Stomach smooth muscle (tissue), 2 donors: ENCODE data around the gene METTL23.
"Not testable (repeated sequence)": the region's sequence is repeated elsewhere in the genome, so short reads cannot be mapped to it uniquely, and the experiment has no call there.

ENCODE experiments used
- H3K27ac ChIP-seq: one replicate; pipeline ENCODE4 v1.7.0; 2013; ENCODE audit warnings: mild to moderate bottlenecking, low read length, inconsistent platforms
- H3K27me3 ChIP-seq, 2 donors: one replicate each; pipeline ENCODE4 v1.7.0; 2013; ENCODE audit warnings: low read length in 2 of 2; ENCODE audit not compliant: insufficient read depth in 2 of 2, control insufficient read depth in 1 of 2
- H3K36me3 ChIP-seq, 2 donors: one replicate each; pipeline ENCODE4 v1.7.0; 2013; ENCODE audit warnings: low read length in 2 of 2; ENCODE audit not compliant: control insufficient read depth in 2 of 2, insufficient read depth in 2 of 2
- H3K4me1 ChIP-seq: one replicate; pipeline ENCODE4 v1.7.0; 2013; ENCODE audit warnings: low read length; ENCODE audit not compliant: control insufficient read depth, insufficient read depth
- H3K4me3 ChIP-seq, 2 donors: one replicate each; pipeline ENCODE4 v1.7.0; 2013; ENCODE audit warnings: low read length in 2 of 2
- H3K9ac ChIP-seq, 2 donors: one replicate each; pipeline ENCODE4 v1.7.0; 2013; ENCODE audit warnings: low read length in 2 of 2, mild to moderate bottlenecking in 1 of 2
- H3K9me3 ChIP-seq, 2 donors: one replicate each; pipeline ENCODE4 v1.7.0; 2013; ENCODE audit warnings: low read length in 2 of 2; ENCODE audit not compliant: control insufficient read depth in 2 of 2
- donor health status: healthy.
- donor health status: Pancreatic carcinoma.

Gene METTL23

DNA sequence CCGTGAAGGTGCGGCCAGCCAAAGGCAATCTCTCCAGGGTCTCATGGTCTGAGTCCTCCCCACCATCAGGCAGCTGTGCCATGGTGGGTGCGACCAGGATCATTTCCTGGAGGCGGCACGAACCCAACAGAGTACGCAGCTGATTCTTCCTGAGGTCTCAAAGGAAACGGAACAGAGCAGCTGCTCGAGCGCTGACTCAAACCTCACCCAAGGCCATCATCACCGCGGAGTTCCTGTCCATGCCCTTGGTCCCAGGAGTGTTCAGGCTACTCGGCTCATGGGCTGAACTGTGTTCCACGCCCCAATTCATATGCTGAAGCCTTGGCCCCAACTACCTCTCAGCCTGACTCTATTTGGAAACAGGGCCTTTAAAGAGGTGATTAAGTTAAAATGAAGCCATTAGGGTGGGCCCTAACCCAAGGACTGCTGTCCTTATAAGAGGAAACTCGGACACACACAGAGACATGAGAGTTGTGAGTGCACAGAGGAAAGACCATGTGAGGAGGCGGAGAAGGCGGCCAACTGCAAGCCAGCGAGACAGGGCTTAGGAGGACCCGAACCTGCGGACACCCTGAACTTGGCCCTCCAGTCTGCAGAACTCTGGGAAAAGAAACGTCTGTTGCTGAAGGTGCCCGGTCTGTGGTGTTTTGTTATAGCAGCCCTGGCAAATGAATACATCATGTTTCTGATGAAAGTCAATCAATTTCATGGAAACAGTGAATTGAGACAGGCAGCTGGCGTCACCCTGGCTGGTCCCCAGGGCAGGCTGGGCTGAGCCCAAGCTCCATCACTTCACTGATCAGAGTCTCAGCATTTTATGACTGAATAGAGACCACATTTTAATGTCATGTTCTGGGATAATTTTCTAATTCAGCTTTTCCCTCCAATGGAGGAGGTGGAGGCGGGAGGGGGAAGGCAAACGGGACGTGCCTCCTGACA lies 29.6 kb upstream of the METTL23 start:
- H3K36me3 ChIP-seq: no peaks in the 10 kb centered on the region
- H3K27ac ChIP-seq: peak overlapping the region; percentile 97
- peak overlapping the region; percentile 20 to 52 for H3K4me3 ChIP-seq
- no peaks in the 10 kb centered on the region for H3K27me3 ChIP-seq
- peak overlapping the region; percentile 62 to 69 for H3K9ac ChIP-seq
- H3K9me3 ChIP-seq: no peaks in the 10 kb centered on the region
- H3K4me1 ChIP-seq: peaks cover 83% of the 10 kb centered on the region

GRCh38 chr17:76697702-76698465 lies 28.8 kb upstream of the METTL23 start:
- peak overlapping the region; percentile 20 to 52 for H3K4me3 ChIP-seq
- peak overlapping the region; percentile 62 to 69 for H3K9ac ChIP-seq

GRCh38 chr17:76698466-76698977 lies 28.1 kb upstream of the METTL23 start:
- Histone ChIP-seq H3K4me3 (peak overlapping the region in 1 of 2 donors; percentile 52), H3K9ac (peak overlapping the region in 1 of 2 donors; percentile 66), H3K4me1 (peaks cover 86% of the 10 kb centered on the region), H3K27ac (peak overlapping the region; percentile 97)
- not testable (repeated sequence) for H3K27me3 ChIP-seq, H3K36me3 ChIP-seq, H3K9me3 ChIP-seq

More at GRCh38 chr17:76697702-76698465, 28.8 kb upstream of the METTL23 start:
- Histone ChIP-seq H3K9me3 (no peaks in the 10 kb centered on the region), H3K36me3 (no peaks in the 10 kb centered on the region), H3K4me1 (peaks cover 85% of the 10 kb centered on the region), H3K27me3 (no peaks in the 10 kb centered on the region), H3K27ac (peak overlapping the region; percentile 97)

DNA sequence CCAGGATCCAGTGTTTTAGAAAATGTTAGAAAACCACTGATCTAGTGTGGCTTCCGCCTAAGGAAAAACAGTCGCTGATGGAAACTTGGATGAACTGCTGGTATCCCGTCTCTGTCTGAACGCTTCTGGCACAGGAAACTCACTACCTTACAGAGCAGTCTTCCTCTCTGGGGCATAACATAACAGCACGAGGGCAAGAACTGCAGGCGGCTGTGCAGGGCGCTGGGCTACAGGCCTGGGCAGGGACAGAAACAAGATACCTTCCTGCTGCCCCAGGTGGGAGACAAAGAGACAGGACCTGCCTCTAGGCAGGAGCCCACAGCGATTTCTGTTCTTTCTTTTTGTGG lies 26.4 kb upstream of the METTL23 start:
- H3K4me3 ChIP-seq: peak overlapping the region; percentile 63 to 71
- H3K4me1 ChIP-seq: peaks cover 82% of the 10 kb centered on the region

DNA sequence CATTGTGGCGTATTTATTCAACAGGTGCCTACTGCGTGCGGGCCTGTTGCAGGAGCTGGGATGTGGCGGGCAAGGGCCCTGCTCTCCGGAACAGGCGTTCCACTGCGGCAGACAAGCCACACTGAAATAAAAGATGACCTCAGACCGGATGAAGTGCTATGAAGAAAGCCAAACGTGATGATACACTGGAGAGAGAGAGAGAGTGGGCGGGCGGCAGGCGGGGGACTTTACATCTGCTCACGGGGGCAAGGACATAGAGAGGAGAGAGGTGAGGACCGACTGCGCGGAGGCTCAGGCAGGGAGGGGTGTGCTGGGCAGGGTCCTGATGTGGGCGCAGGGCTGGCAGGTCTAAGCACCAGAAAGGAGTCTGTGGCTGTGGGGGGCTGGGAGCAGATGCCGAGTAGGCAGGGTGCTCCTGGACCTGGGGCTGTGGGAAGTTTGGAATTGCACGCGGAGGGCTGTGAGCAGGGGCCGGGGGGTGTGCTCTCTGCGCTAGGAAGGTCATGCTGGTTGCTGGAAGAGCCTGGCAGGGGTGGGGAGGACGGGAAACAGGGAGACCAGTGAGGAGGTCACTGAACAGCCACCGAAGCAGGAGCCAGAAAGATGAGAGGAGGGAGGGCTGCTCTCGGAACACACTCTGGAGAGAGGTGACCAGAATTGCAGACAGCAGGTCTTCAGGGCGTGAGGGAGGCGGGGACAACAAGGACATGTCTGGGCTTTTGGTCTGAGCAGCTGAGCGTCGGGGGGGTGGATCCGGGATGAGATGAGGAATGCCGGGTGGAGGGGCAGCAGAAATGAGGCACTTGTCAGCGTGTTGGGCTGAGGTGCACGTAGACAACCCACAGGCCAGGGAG lies 25.8 kb upstream of the METTL23 start:
- Histone ChIP-seq H3K4me3 (peak overlapping the region; percentile 63 to 71), H3K27ac (peak overlapping the region; percentile 97), H3K9me3 (no peaks in the 10 kb centered on the region), H3K36me3 (no peaks in the 10 kb centered on the region), H3K27me3 (no peaks in the 10 kb centered on the region), H3K9ac (peak overlapping the region; percentile 83 to 88), H3K4me1 (peaks cover 82% of the 10 kb centered on the region)

More for the DNA sequence above, 26.4 kb upstream of the METTL23 start:
- peak overlapping the region; percentile 83 to 88 for H3K9ac ChIP-seq
- no peaks in the 10 kb centered on the region for H3K36me3 ChIP-seq
- no peaks in the 10 kb centered on the region for H3K27me3 ChIP-seq
- H3K27ac ChIP-seq: peak overlapping the region; percentile 97
- no peaks in the 10 kb centered on the region for H3K9me3 ChIP-seq

DNA sequence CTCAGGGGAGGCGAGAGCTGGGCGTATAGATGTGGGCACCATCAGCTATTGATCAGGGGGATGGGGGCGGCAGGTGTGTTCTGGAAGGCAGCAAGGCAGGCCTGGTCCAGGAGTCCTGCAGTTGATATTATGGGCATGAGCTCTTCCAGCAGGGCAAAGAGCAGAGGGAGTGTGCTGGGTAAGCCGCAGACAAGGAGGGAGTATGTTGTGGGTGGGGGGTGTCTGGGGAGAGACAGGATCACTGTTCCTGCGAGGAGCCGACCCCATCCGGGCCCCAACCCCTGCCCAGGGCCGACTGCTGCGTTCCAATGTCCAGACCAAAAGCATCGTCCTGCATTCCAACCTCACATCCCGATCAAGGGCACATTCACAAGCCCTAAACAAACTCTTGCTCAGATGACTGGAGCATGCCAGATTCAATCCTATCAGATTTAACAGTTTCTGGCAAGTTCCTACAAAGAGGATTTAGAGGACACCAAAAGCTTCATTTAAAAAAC lies 25.1 kb upstream of the METTL23 start:
- no peaks in the 10 kb centered on the region for H3K9me3 ChIP-seq
- no peaks in the 10 kb centered on the region for H3K36me3 ChIP-seq
- H3K4me1 ChIP-seq: peaks cover 83% of the 10 kb centered on the region
- peak overlapping the region; percentile 97 for H3K27ac ChIP-seq
- H3K9ac ChIP-seq: peak overlapping the region; percentile 73 to 88
- H3K4me3 ChIP-seq: peak overlapping the region; percentile 63 to 71
- H3K27me3 ChIP-seq: no peaks in the 10 kb centered on the region

DNA sequence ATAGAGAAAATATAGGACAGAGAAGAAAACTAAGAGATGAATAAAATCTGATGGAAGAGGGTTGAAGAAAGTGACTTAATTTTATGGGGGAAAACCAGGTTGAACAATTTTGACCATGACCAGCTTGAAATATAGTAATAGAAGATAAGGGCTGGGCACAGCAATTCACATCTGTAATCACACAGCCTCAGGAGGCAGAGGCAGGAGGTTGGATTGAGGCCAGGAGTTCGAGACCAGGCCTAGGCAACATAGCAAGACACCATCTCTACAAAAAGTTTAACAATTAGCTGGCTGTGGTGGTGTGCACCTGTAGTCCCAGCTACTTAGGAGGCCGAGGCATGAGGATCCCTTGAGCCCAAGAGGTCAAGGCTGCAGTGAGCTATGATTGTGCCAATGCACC lies 24.6 kb upstream of the METTL23 start:
- no peak overlapping the region for H3K4me3 ChIP-seq
- H3K27ac ChIP-seq: peak overlapping the region; percentile 97
- H3K9ac ChIP-seq: peak overlapping the region in 1 of 2 donors; percentile 88
- no peaks in the 10 kb centered on the region for H3K9me3 ChIP-seq
- H3K4me1 ChIP-seq: peaks cover 82% of the 10 kb centered on the region
- H3K27me3 ChIP-seq: no peaks in the 10 kb centered on the region
- H3K36me3 ChIP-seq: no peaks in the 10 kb centered on the region

- Histone ChIP-seq H3K9ac (no peak overlapping the region), H3K27me3 (no peaks in the 10 kb centered on the region), H3K36me3 (no peaks in the 10 kb centered on the region), H3K4me1 (peaks cover 82% of the 10 kb centered on the region), H3K4me3 (no peak overlapping the region), H3K9me3 (no peaks in the 10 kb centered on the region), H3K27ac (peak overlapping the region; percentile 31)
Measured at GRCh38 chr17:76702941-76703637, 23.6 kb upstream of the METTL23 start.

GRCh38 chr17:76704805-76705204 lies 21.8 kb upstream of the METTL23 start:
- peak overlapping the region; percentile 99 for H3K27ac ChIP-seq
- peak overlapping the region in 1 of 2 donors; percentile 22 for H3K4me3 ChIP-seq
- no peaks in the 10 kb centered on the region for H3K36me3 ChIP-seq
- H3K27me3 ChIP-seq: no peaks in the 10 kb centered on the region
- peaks cover 80% of the 10 kb centered on the region for H3K4me1 ChIP-seq
- no peak overlapping the region for H3K9ac ChIP-seq
- no peaks in the 10 kb centered on the region for H3K9me3 ChIP-seq
